Prostate gland (tissue), 2 donors: Measurements from ENCODE around the gene DNAH10.

Experiments
- POLR2A ChIP-seq: fragments of 450-650 bp; IDR thresholded peaks from one replicate; pipeline ENCODE4 v1.6.1; 2016; ENCODE audit warnings: antibody characterized with exemption, mild to moderate bottlenecking
- POLR2AphosphoS5 ChIP-seq: sonication (generic); formaldehyde crosslinking; IDR thresholded peaks from one replicate; pipeline ENCODE4 v1.6.1; 2017; ENCODE audit warnings: antibody characterized with exemption
- TF ChIP-seq, protein P1 (sequence below), 4 experiments: fragments of 200-600 bp in 2 of 4; fragments of 450-650 bp in 2 of 4; sonication (generic) in 2 of 4; IDR thresholded peaks; 1 replicate in 3 of 4; 2 replicates in 1 of 4; pipeline ENCODE4 v1.5.1; 2016 to 2019; ENCODE audit warnings: antibody characterized with exemption in 4 of 4, mild to moderate bottlenecking in 2 of 4, moderate library complexity in 2 of 4

- TF ChIP-seq, protein P1, sequence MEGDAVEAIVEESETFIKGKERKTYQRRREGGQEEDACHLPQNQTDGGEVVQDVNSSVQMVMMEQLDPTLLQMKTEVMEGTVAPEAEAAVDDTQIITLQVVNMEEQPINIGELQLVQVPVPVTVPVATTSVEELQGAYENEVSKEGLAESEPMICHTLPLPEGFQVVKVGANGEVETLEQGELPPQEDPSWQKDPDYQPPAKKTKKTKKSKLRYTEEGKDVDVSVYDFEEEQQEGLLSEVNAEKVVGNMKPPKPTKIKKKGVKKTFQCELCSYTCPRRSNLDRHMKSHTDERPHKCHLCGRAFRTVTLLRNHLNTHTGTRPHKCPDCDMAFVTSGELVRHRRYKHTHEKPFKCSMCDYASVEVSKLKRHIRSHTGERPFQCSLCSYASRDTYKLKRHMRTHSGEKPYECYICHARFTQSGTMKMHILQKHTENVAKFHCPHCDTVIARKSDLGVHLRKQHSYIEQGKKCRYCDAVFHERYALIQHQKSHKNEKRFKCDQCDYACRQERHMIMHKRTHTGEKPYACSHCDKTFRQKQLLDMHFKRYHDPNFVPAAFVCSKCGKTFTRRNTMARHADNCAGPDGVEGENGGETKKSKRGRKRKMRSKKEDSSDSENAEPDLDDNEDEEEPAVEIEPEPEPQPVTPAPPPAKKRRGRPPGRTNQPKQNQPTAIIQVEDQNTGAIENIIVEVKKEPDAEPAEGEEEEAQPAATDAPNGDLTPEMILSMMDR (IDR thresholded peaks at IDR 0.05), result no peak
- TF ChIP-seq POLR2A (no peak), POLR2AphosphoS5 (no peak)
Observed at GRCh38 chr12:123966596-123966995, 204.5 kb downstream of the DNAH10 start.
